T-helper 22 cell (primary cell): Measurements from ENCODE around the gene GSAP.

Experiments used
- DNase-seq: peaks from one replicate; pipeline ENCODE4 v3.0.0-alpha.2; 2020; ENCODE audit warnings: low read depth

The GSAP gene

GRCh38 chr7:77328669-77329068 is 87.5 kb downstream of the GSAP start:
- DNase-seq, result no peak

- no peak for DNase-seq
These were observed 88.1 kb downstream of the GSAP start for GRCh38 chr7:77327932-77328628.

GRCh38 chr7:77327067-77327931 is 88.8 kb downstream of the GSAP start:
- no peak for DNase-seq

GRCh38 chr7:77326131-77326530 is 90.0 kb downstream of the GSAP start:
- DNase-seq, result no peak

- no peak for DNase-seq
These were observed 94.8 kb downstream of the GSAP start for GRCh38 chr7:77321300-77321699.

GRCh38 chr7:77320714-77321113 is 95.4 kb downstream of the GSAP start:
- no peak for DNase-seq

GRCh38 chr7:77320137-77320536 is 96.0 kb downstream of the GSAP start:
- DNase-seq, result no peak

GRCh38 chr7:77318019-77318418 is 98.1 kb downstream of the GSAP start:
- no peak for DNase-seq

- no peak for DNase-seq
These were observed 99.8 kb downstream of the GSAP start for GRCh38 chr7:77316219-77316978.

- no peak for DNase-seq
These were observed 101.0 kb downstream of the GSAP start for GRCh38 chr7:77315182-77315591.

- no peak for DNase-seq
These were observed 102.2 kb downstream of the GSAP start for GRCh38 chr7:77313876-77314480.

GRCh38 chr7:77313085-77313484 is 103.1 kb downstream of the GSAP start:
- DNase-seq, result no peak

GRCh38 chr7:77310982-77311381 is 105.2 kb downstream of the GSAP start:
- no peak for DNase-seq

- DNase-seq, result no peak
These were observed 106.4 kb downstream of the GSAP start for GRCh38 chr7:77309714-77310220.

- no peak for DNase-seq
These were observed 107.4 kb downstream of the GSAP start for GRCh38 chr7:77308792-77309191.

- no peak for DNase-seq
These were observed 109.7 kb downstream of the GSAP start for GRCh38 chr7:77306231-77307067.

- DNase-seq, result no peak
These were observed 120.6 kb downstream of the GSAP start for GRCh38 chr7:77295549-77295948.

- DNase-seq, result no peak
These were observed 123.1 kb downstream of the GSAP start for GRCh38 chr7:77293046-77293445.

GRCh38 chr7:77290425-77290824 is 125.7 kb downstream of the GSAP start:
- DNase-seq, result no peak

- no peak for DNase-seq
These were observed 126.8 kb downstream of the GSAP start for GRCh38 chr7:77289387-77289786.

- no peak for DNase-seq
These were observed 127.4 kb downstream of the GSAP start for GRCh38 chr7:77288676-77289320.
